NCI-H1105 (cell line): ENCODE results near the gene DLG4.
"Not testable (repeated sequence)": the region's sequence is repeated elsewhere in the genome, so short reads cannot be mapped to it uniquely, and the experiment has no call there.

Experiments
- DNase-seq: peaks from one replicate; lab custom pipeline; 2025; lab: John Stamatoyannopoulos, UW

The DLG4 gene

DNA sequence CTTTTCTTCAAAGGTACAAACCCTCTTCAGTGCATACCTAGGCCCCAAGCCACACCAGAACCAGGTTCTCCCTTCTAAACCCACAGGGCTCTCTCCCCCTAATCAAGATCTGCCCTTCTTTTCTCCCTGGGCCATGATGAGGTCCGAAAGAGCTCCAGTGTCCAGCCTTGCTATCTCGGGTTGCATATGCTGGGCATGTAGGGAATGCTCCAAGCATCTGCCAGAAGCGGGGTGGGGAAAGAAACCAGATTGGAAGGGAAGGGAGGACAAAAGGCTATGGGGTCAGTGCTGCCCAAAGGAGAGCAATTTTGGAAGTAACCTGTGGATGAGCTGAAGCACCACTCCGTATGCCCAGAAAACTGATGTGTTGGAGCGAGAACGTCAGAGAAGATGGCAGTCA lies 29.6 kb upstream of the DLG4 start:
- DNase-seq = no peak

DNA sequence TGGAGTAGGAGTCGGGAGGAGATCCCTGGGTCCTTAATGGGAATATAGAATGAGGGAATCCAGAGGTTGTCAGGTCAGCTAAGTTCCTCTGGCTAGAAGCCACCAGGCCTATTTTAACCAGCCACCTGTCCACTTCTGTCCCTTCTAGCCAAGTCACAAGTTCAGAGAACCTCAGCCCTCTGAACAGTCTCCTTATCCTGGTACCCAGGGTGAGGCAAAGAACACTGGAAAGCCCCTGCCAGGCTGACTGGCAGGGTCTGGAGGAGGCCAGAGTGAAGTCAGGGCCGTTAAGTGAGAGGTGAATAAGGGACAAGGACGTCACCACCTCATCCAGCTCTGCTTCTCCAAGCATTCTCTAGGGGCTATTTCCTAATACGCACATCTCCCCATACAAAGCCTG lies 29.2 kb upstream of the DLG4 start:
- DNase-seq = no peak

DNA sequence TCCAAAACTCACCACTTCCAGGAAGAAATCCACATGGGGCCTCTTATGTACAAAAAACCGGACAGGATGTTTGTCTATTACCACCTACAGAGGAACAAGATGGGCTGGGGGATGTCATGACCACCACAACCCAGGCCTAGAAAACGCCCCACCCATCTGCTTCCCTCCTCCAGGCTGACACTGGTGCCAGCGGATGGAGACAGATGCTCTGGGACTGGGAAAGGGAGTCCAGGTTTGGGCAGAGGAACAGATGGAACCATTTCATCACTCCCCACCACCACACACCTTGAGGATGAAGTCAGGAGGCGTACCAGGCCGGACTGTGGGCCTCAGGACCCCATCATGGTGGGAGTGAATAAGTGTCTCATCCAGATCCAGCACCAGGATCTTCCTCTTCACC lies 27.1 kb upstream of the DLG4 start:
- no peak for DNase-seq

DNA sequence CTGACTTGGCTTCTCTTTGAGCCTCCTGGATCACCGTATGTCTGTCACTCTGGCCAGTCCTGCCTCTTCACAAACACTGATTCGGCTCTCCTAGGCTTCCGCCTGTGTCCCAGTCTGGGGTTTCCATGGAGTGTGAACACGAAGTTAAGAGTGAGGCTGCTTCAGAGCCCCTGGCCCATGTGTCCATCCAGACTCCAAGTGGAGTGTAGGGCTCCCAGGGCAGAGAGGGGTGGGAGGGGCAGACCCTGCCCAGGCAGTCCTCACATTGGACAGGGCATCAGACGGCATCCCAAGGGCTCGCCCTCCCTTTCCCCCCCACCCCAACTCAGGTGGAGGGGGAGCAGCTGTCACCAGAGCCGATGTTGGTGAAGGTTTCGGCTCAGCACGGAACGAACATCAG lies 24.2 kb upstream of the DLG4 start:
- DNase-seq = not testable (repeated sequence)

DNA sequence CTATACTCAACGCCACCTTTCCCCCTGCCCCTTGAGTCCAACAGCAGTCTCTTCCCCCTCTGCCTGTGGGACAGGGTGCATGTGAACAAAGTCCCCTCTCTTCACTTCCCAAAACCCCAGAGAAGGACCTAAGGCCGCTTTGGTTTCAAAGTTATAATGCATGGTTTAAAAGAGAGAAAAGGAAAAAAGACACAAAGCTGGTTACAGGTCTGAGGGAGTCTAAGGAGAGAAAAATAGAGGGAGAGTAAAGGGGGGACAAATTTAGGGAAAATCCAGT lies 23.8 kb upstream of the DLG4 start:
- DNase-seq = no peak

DNA sequence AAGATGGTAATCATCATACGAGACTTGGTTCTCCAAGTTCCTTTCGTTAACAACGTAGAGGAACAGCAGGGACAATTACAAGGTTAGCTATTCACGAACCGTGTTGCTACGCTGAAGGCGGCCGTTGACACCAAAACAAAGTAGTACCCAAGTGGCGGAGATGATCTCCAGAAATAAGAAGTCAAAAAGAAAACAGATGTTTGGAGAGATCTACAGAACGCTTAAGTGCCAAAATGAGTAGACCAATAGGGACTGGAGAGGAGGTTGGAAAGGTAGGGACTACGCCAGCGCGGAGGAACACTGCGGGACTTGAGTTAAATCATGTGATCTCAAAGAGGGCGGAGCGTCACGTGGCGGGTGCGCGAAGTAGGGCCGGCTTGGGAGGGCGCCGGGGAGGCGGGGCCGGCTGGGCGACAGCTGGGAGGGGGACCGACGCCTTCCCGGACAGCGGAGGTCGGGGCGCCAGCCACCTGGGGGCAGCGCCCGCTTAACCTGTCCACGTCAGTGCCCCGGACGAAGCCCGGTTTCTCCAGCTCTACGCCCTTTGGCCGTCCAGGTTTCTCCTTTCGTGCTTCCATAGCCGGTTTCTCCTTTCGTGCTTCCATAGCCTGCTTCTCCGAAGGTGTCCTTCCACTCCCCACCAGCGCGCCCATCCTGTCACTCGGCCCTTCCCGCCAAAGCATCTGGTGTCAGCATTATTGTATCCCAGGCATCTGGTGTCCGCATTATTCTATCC lies 23.2 kb upstream of the DLG4 start:
- DNase-seq = peak; percentile 97

DNA sequence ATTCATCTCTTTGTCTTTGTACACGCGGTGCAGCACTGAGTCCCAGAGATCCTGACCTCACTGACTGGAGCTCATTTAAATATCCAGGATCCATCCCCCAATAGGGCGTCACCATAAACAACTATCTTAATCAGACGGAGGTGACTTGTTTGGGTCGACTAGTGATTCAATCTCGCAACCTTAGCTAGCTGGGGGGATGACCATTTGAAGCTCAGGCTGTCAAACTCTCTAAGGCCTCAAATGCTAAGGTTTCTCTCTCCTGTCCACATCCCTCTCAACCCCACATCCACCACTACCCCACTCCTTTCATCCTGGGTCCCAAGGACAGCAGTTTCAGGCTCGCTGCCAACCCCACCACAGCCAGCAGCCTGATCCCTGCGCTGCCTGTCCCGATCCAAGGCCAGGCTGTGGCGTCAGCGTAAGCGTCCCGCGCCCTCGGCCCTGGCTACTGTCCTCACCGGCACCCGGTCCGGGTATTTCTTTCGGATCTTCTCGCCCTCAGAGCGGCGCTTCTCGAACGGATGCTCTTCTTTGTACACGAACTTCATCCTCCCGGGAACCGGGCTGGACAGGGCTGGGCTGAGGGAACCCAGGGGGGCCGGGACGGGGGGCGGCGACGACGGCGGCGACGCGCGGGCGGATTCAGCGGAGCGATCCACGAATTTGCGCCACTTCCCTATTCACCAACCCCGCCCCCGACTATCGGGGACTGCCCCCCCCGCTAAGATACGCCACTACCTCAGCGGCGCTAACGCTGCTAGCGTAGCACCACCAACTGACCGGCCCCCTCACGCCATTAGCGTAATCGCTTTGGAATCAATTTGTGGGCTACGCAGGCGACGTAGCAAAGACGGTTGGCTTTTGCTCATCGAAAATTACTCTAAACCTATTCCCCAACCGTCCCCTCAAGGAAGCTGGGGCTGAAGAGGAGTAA lies 22.4 kb upstream of the DLG4 start, which contains the start of gene GABARAP:
TSS of gene GABARAP (minus strand) at position 667 of the 934 bp plus-strand sequence. CDS start at position 548, 119 bp downstream.
- peak; percentile 94 for DNase-seq

DNA sequence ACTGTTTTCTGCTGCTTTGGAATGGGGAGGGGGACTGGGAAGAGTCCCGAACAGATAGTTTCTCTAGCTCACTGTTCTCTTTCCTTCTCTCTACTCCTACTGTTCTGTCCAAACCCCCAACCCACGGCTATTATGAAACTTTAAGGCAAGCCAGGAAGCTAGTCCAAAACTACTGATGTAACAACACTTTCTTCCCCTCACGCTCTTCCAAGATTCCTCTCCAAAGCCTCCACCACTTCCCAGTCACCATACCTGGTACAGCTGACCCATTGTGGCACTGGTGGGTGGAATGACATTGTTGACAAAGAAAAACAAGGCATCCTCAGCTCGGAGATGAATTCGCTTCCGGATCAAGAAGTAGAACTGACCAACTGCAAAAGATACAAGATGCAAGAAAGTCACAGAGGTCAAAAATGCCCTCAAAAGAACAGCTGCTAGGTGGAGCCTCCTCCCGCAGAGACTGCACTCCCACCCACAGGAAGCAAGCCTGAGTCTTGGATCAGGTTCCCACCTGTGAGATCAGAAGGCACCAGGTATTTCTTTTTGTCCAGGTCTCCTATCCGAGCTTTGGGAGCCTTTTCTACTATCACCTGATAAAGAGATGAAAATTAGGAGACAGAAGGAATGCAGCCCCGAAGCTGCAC lies 21.6 kb upstream of the DLG4 start:
- no peak for DNase-seq

DNA sequence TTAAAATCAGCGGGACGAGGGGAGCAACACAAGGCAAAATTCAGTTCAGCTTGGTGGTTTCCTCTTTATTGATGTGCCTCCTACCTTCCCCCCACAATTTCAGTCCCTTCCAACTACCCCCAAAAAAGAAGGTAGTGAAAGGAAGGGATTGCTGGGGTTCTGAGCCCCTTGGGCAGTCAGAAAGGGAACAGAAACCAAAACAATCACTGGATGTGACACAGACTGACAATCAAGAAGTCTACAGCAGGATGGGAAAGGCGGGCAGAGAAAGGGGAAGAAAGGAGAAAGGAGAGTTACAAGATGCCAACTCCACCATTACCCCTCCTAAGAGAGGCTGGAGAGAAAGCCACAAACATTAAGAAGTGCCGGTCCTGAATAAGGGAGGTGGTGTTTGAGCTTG lies 20.7 kb upstream of the DLG4 start:
- DNase-seq = no peak

DNA sequence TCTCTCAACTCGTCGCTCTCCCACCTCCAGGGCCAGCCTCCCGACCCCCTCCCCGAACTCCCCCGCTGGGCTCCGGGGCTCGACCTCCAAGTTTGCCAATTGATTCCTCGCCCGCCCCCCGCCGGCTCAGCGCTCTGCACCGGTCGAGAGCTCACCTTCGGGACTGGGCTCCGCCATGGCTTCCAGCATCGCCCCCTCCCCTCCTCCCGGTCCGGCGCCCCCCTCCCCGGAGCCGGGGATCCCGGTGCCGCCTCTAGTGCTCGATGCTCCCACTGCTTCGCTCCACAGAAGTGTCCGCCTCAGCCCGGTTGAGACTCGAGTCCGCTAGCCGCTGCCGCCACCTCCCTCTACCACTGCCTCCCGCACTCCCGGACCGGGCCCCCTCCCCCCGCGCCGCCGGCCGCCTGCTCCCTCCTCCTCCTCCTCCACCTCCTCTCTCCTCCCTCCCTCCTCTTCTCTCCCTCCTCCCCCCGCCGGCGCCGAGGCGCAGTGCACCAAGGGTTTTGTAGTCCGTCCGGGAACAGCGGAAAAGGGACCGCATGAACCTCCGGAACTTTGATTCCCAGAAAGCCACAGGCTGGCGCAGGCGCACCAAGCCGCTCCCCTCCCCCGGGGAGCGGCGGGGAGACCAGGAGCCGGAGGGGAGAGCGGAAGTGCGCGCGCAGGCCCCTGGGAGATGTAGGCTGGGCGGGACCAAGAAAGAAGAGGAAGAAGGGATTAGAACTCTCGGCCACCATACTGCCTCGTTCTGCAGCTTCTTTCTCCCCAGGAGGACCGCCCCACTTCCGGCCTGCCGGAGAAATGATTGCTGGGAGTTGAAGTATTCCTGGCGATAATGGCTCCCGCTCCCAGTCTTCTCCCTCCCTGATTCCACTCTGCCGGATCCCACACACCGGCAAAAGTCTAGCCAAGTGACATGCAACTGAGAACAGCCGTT lies 19.7 kb upstream of the DLG4 start, which contains the start of gene PHF23:
TSS of gene PHF23 (minus strand) at position 367 of the 937 bp plus-strand sequence. CDS start at position 189, 178 bp downstream.
- DNase-seq = peak; percentile 100

DNA sequence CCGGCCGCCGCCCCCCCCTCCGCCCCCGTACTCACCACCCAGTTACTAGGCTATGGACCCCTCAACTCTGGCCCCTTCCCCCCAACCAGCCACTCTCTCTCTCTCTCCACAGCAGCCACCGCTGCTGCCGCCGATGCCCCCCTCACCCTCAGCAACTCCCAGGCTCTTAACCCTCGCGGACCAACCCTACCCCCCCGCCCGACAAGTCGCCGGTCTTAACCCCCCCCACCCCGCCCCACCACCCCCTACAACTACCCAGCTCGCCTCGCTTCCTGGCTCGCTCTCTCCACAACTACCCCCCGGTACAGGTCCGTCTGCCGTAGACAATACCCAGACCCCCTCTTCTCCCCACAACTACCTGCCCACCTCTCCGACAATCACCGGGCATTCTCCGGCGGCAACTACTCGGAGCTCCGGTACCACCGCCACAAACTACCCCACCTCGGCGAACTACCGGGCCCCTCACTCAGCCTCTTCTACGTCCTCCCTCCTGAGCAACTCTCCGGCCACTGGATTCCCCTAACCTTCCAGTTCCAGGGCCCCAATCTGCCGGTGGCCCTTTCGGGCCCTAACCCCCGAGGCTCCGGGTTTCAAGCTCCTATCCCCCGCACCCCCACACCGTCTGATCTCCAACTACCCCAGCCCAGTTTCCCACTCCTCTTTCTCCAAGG lies 18.9 kb upstream of the DLG4 start:
- peak; percentile 16 for DNase-seq

DNA sequence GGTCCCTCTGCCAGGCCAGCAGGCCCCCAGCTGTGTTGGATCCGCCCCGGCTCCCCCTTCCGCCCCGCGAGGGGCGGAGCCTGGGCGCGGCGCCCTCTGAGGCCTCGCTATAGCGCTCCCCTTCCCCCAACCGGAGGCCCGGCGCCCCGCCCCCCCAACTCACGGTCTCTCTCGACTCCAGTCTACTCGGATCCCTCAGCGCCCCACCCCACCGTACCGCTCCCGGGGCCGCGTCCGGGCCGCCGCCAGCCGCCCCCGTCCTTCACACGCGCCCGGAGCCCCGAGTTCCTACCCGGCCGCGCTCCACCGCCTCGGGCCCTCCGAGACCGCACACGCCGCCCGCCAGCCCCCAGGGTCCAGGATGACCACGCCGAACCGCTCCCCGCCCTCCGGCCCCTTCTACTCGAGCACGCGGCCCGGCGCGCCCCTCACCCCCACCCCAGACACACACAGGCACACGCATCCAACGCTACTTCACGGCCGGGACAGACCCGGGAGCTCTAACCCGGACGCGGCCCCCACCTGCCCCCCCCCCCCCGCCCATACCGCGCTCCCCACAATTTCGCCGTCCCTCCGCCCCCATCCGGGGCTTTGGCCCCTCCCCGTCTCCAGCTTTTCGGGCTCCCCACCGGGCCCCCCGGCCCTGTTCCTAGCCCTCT lies 18.3 kb upstream of the DLG4 start:
- peak; percentile 54 for DNase-seq

DNA sequence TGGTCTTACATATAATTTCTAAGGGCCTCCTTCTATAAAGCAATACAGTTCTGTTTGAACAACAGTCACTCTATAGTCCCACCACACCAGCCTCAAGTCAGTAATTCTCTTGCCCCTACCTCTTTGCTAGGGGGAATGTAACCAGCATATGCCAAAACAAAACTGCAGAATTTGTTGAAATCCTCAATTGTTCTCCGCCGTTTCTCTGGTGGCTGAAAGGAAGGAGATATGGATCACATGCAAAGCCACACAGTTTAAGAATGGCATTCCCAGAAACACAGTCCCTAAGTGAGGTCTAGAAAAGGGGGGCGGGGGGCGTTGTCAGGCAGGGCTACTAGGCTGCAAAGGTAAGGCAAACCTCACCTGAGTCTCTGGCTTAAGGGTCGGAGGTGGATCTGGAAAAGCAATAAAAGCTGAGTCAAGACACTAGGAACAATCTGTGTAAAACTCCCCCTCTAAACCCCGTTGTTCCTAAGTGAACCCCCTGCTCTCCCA lies 17.7 kb upstream of the DLG4 start:
- DNase-seq = no peak

DNA sequence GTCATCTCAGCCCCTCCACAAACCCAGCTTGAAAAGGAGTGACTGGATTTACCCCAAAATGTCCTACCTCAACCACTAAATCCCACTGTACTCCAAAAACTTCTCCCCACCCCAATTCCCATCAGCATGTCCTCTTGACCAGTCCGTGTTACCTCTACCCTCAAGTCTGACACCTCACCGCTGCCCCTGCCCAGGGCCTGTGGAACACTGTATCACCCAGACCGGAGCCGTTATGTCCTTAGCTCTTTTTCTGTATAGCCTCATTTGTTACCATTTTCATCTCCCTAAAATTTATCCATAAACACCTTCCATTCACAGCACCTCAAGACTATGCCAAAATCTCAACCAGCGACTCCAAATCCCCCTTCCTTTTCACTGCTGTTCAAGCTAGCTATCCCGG lies 17.2 kb upstream of the DLG4 start:
- DNase-seq = no peak

DNA sequence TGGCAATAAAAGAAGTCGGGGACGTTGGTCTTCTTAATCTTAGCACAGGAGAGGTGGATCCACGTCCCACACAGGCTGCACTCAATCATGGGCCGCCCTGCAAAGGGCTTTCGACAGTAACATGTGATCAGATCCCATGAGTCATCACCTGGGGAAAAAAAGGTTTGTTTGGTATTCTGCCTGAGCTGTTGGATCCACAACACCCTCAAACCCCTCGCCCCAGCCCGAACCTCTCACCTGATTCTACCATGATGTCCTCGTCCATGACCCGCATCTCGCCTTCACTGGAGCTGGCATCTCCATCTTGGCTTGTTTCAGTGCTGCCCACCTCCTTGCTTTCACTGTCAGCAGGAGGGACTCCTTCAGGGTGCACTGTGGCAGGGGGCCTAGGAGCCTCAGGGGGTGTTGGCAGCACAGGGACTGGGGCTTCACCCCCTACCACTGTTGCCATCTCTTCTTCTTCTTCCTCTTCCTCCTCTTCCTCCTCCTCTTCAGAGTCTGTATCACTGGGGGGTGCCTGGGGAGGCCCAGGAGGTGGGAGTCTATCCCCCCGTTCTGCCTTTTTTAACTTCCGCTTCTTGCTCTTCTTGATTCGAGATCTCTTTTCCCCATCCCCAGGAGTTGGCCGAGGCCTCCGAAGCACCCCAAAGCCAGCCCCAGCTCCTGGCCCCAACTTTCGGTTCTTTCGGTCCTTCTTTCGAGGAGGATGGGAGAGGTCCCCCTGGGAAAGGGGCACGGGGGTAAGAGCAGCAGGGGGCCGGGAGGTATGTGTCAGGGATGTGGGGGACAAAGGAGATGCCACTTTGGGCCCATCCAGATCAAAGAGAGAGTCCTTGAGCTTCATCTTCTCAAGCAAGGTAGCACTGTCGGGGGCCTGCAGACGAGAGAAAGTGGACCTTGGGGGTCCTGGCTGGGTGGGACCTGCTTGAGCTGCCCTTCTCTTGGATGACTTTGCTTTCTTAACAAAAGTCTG lies 16.3 kb upstream of the DLG4 start:
- no peak for DNase-seq

DNA sequence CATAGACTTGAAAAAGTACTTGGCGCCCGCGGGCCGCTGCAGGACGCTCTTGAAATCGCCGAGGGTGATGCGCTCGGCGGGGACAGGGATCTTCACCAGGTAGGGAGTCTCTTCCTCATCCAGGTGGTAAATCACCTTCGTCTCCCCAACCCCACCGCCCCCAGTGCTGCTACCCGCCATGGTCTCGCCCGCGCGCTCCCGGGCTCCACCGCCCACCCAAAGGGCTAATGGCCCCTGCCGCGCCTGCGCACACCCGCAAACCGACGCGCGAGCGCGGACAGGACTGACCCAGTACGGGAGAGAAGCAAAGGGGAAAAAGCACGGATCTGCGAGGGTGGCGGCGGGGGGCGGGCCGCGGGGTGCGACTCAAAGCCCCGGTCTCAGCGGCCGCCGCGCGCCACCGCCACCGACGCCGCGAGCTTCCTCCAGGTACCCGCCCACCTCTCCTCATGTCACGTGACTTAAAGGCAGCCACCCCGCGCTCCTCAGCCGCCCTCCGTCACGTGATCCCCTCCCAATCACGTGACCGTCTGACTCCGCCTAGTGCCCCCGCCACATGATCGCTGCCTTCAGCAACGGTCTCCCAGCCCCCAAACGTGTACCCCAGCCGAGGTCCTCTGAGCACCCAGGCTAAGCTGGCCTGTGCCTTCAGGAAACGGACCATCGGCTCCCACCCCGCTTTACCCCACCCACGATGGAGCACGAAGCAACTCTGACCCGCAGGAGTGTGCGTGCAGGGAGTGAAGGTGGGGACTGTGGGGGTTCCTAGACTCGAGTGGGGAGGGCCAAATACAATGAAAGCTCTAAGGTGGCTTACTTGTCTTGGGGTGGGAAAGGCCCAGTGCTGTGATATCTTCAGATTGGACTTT lies 14.7 kb upstream of the DLG4 start, which contains the start of gene DVL2:
TSS of gene DVL2 (minus strand) at position 435 of the 869 bp plus-strand sequence. CDS start at position 180, 255 bp downstream.
- DNase-seq = peak; percentile 95

DNA sequence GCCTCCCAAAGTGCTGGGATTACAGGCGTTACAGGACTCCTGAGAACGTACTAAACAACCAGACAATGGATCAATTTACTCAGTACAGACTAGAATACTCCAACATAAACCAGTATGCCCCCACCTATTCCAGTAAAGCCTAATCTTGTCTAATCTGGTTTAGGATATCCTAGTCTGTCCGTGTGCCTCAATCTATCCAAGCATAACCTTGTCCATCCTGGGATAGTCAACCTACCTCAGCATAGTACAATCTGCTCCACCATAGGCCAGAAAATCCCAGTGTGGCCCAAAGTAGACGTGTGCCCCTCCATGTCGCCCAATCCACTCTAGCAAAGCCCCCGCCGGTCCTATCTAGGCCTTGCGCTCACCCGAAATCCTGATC lies 14.1 kb upstream of the DLG4 start:
- DNase-seq = no peak

DNA sequence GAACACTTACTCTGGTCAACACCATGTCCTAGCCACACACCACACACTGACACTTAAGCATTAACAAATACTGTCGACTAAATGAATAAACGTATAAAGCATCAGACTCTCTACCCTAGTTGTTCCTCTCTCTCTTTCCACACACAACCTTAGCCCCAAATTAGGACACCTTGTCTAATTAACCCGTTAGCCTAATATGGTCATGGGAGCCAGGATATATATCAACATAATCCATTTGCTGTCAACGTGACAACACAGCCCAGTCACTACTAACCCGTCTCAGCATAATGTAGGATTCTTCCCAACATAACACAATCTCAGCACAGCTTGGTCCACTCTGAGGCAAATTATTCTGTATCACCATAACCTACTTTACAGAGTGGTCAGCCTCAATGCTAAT lies 12.5 kb upstream of the DLG4 start:
- no peak for DNase-seq
